K562 (cell line): ENCODE data around the gene CRCP. TPM values are rescaled to one million over a fixed set of nuclear protein-coding genes. Genes with fewer than 3 reads are reported as not detected.
A peak's percentile ranks its signal among the peaks of the same experiment; 100 is the strongest.

Source experiments
- ARID2 ChIP-seq: fragments of 450-650 bp; IDR thresholded peaks from 2 replicates; pipeline ENCODE4 v1.6.1; 2017; ENCODE audit warnings: antibody characterized with exemption, mild to moderate bottlenecking
- BDP1 ChIP-seq: IDR thresholded peaks from 3 replicates; pipeline ENCODE4 v1.6.1; 2011; ENCODE audit not compliant: insufficient read length, insufficient read depth
- CBX5 ChIP-seq: IDR thresholded peaks from 2 replicates; pipeline ENCODE4 v1.6.1; 2014; ENCODE audit warnings: low read depth, borderline replicate concordance
- CREBBP ChIP-seq: IDR thresholded peaks from one replicate; pipeline ENCODE4 v1.6.1; 2012; ENCODE audit warnings: low read depth, mild to moderate bottlenecking, control low read depth, inconsistent platforms, low read length
- ELF2 ChIP-seq: fragments of 250-450 bp; sonication (Bioruptor Pico); IDR thresholded peaks from 2 replicates; pipeline ENCODE4 v1.5.0; 2021; ENCODE audit warnings: mild to moderate bottlenecking
- EP300 ChIP-seq: IDR thresholded peaks from 2 replicates; pipeline ENCODE4 v1.6.1; 2012; ENCODE audit warnings: low read length, improper control_type of control experiment
- HNRNPK ChIP-seq: fragments of 200-400 bp; formaldehyde crosslinking; IDR thresholded peaks from one replicate; pipeline ENCODE4 v1.6.1; 2018; ENCODE audit warnings: mild to moderate bottlenecking, low read depth, low read length; ENCODE audit not compliant: poor library complexity, severe bottlenecking
- JUN ChIP-seq, 2 experiments: sonication (generic) in 1 of 2; formaldehyde crosslinking in 1 of 2; IDR thresholded peaks; 2 replicates each; pipeline versions ENCODE4 v1.6.1 to v1.8.0; 2012 to 2022; ENCODE audit warnings: borderline replicate concordance in 2 of 2, mild to moderate bottlenecking in 2 of 2, improper control_type of control experiment in 1 of 2, low read depth in 1 of 2, low read length in 1 of 2, missing genetic modification reagents in 1 of 2
- MEIS2 ChIP-seq: fragments of 450-650 bp; IDR thresholded peaks from 2 replicates; pipeline ENCODE4 v1.6.1; 2014; ENCODE audit warnings: mild to moderate bottlenecking; ENCODE audit not compliant: partially characterized antibody
- PHF8 ChIP-seq: fragments of 200-600 bp; sonication (generic); IDR thresholded peaks from 2 replicates; pipeline ENCODE4 v1.6.1; 2012; ENCODE audit warnings: mixed run types, mild to moderate bottlenecking, inconsistent platforms, low read length, moderate library complexity, borderline replicate concordance
- PTBP1 ChIP-seq: fragments of 200-400 bp; formaldehyde crosslinking; IDR thresholded peaks from 2 replicates; pipeline ENCODE4 v1.6.1; 2017; ENCODE audit warnings: low read depth, low read length
- SMAD1 ChIP-seq: fragments of 150-350 bp; IDR thresholded peaks from 2 replicates; pipeline ENCODE4 v1.6.1; 2014; ENCODE audit warnings: low read length, low read depth; ENCODE audit not compliant: partially characterized antibody
- TOE1 ChIP-seq, 2 experiments: fragments of 450-650 bp in 1 of 2; sonication (generic) in 1 of 2; formaldehyde crosslinking in 1 of 2; IDR thresholded peaks; 2 replicates each; pipeline versions ENCODE4 v1.7.1 to v1.8.0; 2016 to 2022; ENCODE audit warnings: borderline replicate concordance in 2 of 2, mild to moderate bottlenecking in 2 of 2, antibody characterized with exemption in 1 of 2, inconsistent platforms in 1 of 2, low read depth in 1 of 2, missing genetic modification reagents in 1 of 2, moderate library complexity in 1 of 2
- YY1 ChIP-seq, 3 experiments: IDR thresholded peaks; 2 replicates each; pipeline ENCODE4 v1.6.1; 2011; ENCODE audit warnings: low read length in 2 of 3, mild to moderate bottlenecking in 2 of 3, moderate library complexity in 2 of 3, borderline replicate concordance in 1 of 3, control low read depth in 1 of 3, low read depth in 1 of 3; ENCODE audit not compliant: insufficient read depth in 3 of 3, insufficient replicate concordance in 2 of 3, control insufficient read depth in 1 of 3, insufficient read length in 1 of 3; ENCODE audit errors: extremely low read depth in 1 of 3
- ZBTB1 ChIP-seq: sonication (generic); formaldehyde crosslinking; IDR thresholded peaks from 2 replicates; pipeline ENCODE4 v1.8.1; 2023; ENCODE audit warnings: missing genetic modification reagents, low read depth, mild to moderate bottlenecking, borderline replicate concordance
- ZNF57 ChIP-seq: fragments of 450-650 bp; formaldehyde crosslinking; IDR thresholded peaks from 2 replicates; pipeline ENCODE4 v1.4.0; 2020; ENCODE audit warnings: mild to moderate bottlenecking, moderate library complexity
- ZNF77 ChIP-seq: fragments of 250-450 bp; sonication (Bioruptor Pico); IDR thresholded peaks from 2 replicates; pipeline ENCODE4 v1.5.0; 2020
- ZNF785 ChIP-seq: fragments of 250-450 bp; sonication (Bioruptor Pico); IDR thresholded peaks from 2 replicates; pipeline ENCODE4 v1.4.0; 2020; ENCODE audit warnings: mild to moderate bottlenecking
- polyA plus RNA-seq, 8 experiments: library from polyadenylated mRNA; depleted of rRNA in 4 of 8; stranded (reverse) in 5 of 8; unstranded in 3 of 8; fragments of >200 nt; fragmentation: Nextera tagmentation in 2 of 8; fragmentation: Illumina TruSeq in 1 of 8; extraction: Ambion mirVana in 2 of 8; extraction: Trizol in 1 of 8; gene quantifications; 2 replicates each; pipeline versions ENCODE4 v1.2.1 to v1.2.3, GENCODE V29; 2011 to 2014; ENCODE audit warnings: inconsistent platforms in 1 of 8, missing spikeins in 1 of 8
- total RNA-seq, 7 experiments: library from RNA; depleted of rRNA in 6 of 7; stranded (reverse); fragments of >200 nt in 6 of 7; fragmentation: Illumina TruSeq in 2 of 7; extraction: Trizol in 2 of 7; gene quantifications; 2 replicates each; pipeline versions ENCODE4 v1.2.1 to v1.2.3, GENCODE V29; 2011 to 2021; ENCODE audit warnings: low replicate concordance in 1 of 7
- TF ChIP-seq, protein P1 (sequence below): fragments of 450-650 bp; formaldehyde crosslinking; IDR thresholded peaks from 2 replicates; pipeline ENCODE4 v1.4.0; 2020; ENCODE audit warnings: mild to moderate bottlenecking, moderate library complexity
- TF ChIP-seq, protein P2 (sequence below): sonication (generic); formaldehyde crosslinking; IDR thresholded peaks from 2 replicates; pipeline ENCODE4 v1.8.0; 2023; ENCODE audit warnings: mild to moderate bottlenecking, missing genetic modification reagents
- TF ChIP-seq, protein P3 (sequence below): fragments of 450-650 bp; IDR thresholded peaks from 2 replicates; pipeline ENCODE4 v1.6.1; 2016; ENCODE audit warnings: borderline replicate concordance

CRCP gene
- total and polyA plus RNA-seq, 9 of the 15 experiments (the other 6 are each of a cell fraction or from before 2014, with no cell fraction given), result 22.1 to 58.3 (median 43.4) TPM

DNA sequence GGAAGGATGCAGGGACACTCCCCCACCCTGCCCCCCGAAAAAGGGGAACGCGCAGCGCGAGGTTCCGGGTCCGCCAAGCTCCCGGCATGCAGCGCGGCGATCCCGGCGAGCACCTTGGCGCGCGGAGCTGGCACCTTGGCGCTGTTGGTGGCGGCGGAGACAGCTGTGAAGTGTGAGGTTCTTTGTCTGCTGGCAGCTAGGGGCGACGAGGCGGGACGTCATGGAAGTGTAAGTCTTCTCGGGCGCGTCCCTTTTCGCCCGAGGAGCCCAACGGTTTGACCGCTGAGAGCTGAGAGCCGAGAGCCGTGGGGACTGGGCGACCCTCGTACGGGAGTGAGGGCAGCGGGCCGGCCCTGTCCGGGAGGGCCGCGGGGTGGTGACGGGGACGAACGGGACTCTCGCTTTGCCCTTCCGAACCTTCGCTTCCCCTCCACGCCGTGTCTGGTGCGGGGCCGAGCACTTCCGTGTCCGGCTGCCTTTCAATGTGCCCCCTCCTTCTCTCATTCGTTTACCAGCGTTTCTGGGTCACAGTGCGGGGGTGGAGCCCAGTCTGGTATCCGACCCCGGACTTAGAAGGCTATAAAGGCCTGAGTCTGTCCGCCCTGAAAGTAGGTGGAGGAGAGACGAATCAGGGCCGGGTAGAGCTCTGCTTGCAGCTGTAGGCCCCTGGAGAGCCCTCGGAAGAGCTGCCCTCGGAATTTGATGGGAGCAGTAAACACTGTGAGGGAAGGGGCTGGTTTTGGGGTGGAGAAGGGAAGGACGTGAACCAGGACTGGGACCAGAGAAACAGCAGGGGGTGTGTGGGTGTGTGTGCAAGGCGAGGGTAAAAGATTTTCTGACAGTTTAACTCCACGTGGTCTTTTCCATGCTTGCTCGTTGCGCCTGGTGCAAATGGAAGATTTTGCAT is at the start of gene CRCP (continued):
- TF ChIP-seq, protein P1, sequence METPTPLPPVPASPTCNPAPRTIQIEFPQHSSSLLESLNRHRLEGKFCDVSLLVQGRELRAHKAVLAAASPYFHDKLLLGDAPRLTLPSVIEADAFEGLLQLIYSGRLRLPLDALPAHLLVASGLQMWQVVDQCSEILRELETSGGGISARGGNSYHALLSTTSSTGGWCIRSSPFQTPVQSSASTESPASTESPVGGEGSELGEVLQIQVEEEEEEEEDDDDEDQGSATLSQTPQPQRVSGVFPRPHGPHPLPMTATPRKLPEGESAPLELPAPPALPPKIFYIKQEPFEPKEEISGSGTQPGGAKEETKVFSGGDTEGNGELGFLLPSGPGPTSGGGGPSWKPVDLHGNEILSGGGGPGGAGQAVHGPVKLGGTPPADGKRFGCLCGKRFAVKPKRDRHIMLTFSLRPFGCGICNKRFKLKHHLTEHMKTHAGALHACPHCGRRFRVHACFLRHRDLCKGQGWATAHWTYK (CRISPR knock-in tag), result peak; percentile 90
- TF ChIP-seq, protein P2, sequence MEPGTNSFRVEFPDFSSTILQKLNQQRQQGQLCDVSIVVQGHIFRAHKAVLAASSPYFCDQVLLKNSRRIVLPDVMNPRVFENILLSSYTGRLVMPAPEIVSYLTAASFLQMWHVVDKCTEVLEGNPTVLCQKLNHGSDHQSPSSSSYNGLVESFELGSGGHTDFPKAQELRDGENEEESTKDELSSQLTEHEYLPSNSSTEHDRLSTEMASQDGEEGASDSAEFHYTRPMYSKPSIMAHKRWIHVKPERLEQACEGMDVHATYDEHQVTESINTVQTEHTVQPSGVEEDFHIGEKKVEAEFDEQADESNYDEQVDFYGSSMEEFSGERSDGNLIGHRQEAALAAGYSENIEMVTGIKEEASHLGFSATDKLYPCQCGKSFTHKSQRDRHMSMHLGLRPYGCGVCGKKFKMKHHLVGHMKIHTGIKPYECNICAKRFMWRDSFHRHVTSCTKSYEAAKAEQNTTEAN (CRISPR knock-in tag), result no peak
- TF ChIP-seq HNRNPK (no peak), EP300 (no peak; the same call in 1 of the 2 replicates), ZBTB1 (no peak; the same call in 1 of the 2 replicates), CREBBP (no peak), JUN (IDR thresholded peaks at IDR 0.05; ENCODE audit: borderline replicate concordance, low read depth, low read length) (peak; percentile 65; the same call in 1 of the 2 replicates), JUN (CRISPR knock-in tag; IDR thresholded peaks at IDR 0.05; ENCODE audit: borderline replicate concordance) (0 out of 2 replicates have a peak, but pooled peaks have one; percentile 22), ELF2 (CRISPR knock-in tag) (peak; percentile 86), TOE1 (IDR thresholded peaks at IDR 0.05; ENCODE audit: borderline replicate concordance) (no peak), TOE1 (CRISPR knock-in tag; IDR thresholded peaks at IDR 0.05; ENCODE audit: borderline replicate concordance, low read depth) (no peak), MEIS2 (peak; percentile 43), YY1 (IDR thresholded peaks at IDR 0.05; ENCODE audit: borderline replicate concordance in 1 of 3, control insufficient read depth in 1 of 3, extremely low read depth in 1 of 3, insufficient read depth in 3 of 3, insufficient read length in 1 of 3, insufficient replicate concordance in 2 of 3, low read depth in 1 of 3, low read length in 2 of 3) (peak in 1 of 3 experiments; percentile 44), PTBP1 (no peak), ZNF785 (CRISPR knock-in tag) (no peak), ZNF77 (CRISPR knock-in tag) (no peak; the same call in 1 of the 2 replicates), ZNF57 (CRISPR knock-in tag) (no peak), PHF8 (peak; percentile 88), CBX5 (no peak), SMAD1 (no peak), ARID2 (no peak), BDP1 (no peak)
- TF ChIP-seq, protein P3, sequence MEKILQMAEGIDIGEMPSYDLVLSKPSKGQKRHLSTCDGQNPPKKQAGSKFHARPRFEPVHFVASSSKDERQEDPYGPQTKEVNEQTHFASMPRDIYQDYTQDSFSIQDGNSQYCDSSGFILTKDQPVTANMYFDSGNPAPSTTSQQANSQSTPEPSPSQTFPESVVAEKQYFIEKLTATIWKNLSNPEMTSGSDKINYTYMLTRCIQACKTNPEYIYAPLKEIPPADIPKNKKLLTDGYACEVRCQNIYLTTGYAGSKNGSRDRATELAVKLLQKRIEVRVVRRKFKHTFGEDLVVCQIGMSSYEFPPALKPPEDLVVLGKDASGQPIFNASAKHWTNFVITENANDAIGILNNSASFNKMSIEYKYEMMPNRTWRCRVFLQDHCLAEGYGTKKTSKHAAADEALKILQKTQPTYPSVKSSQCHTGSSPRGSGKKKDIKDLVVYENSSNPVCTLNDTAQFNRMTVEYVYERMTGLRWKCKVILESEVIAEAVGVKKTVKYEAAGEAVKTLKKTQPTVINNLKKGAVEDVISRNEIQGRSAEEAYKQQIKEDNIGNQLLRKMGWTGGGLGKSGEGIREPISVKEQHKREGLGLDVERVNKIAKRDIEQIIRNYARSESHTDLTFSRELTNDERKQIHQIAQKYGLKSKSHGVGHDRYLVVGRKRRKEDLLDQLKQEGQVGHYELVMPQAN, result peak; percentile 99
